Stomach (tissue), 9 donors: Measurements from ENCODE around the gene DOCK2. TPM values are rescaled to one million over a fixed set of nuclear protein-coding genes. Genes with fewer than 3 reads are reported as not detected.

ENCODE experiments used
- DNase-seq, 2 donors: peaks; one replicate each; pipeline versions ENCODE4 v3.0.0 to v3.0.0-alpha.2; 2013 to 2019
- H3K27ac ChIP-seq, 5 donors: fragments of 200-600 bp in 4 of 5; sonication (generic) in 4 of 5; one replicate each; pipeline ENCODE4 v1.5.1; 2013 to 2019; ENCODE audit warnings: mild to moderate bottlenecking in 1 of 5, moderate library complexity in 1 of 5
- H3K27me3 ChIP-seq, 3 donors: fragments of 200-600 bp; sonication (generic); one replicate each; pipeline ENCODE4 v1.5.1; 2017 to 2019; ENCODE audit warnings: mixed run types in 1 of 3
- H3K36me3 ChIP-seq, 4 donors: fragments of 200-600 bp; sonication (generic); 1 replicate in 3 of 4; 2 replicates in 1 of 4; pipeline ENCODE4 v1.5.1; 2016 to 2019
- H3K4me1 ChIP-seq, 4 donors: fragments of 200-600 bp; sonication (generic); one replicate each; pipeline ENCODE4 v1.5.1; 2016 to 2019
- H3K4me3 ChIP-seq, 4 donors: fragments of 200-600 bp; sonication (generic) in 3 of 4; one replicate each; pipeline ENCODE4 v1.5.1; 2016 to 2019; ENCODE audit warnings: mild to moderate bottlenecking in 1 of 4
- H3K9me3 ChIP-seq, 4 donors: fragments of 200-600 bp; sonication (generic); one replicate each; pipeline ENCODE4 v1.5.1; 2016 to 2019
- EP300 ChIP-seq: sonication (generic); formaldehyde crosslinking; IDR thresholded peaks from one replicate; pipeline ENCODE4 v1.6.1; 2017; ENCODE audit warnings: antibody characterized with exemption
- POLR2A ChIP-seq, 4 donors: fragments of 450-650 bp; IDR thresholded peaks; one replicate each; pipeline ENCODE4 v1.6.1; 2016; ENCODE audit warnings: antibody characterized with exemption in 4 of 4, control low read depth in 2 of 4, mild to moderate bottlenecking in 1 of 4, moderate library complexity in 1 of 4
- POLR2AphosphoS5 ChIP-seq, 3 donors: sonication (generic); formaldehyde crosslinking; IDR thresholded peaks; one replicate each; pipeline ENCODE4 v1.6.1; 2016; ENCODE audit warnings: antibody characterized with exemption in 3 of 3
- WGBS, 5 donors: extraction: QIAGEN DNeasy Blood & Tissue Kit in 3 of 5; methylation state at CpG; one replicate each; pipeline versions ENCODE4 v1.1.5 to v1.1.7; 2013 to 2018; 5-methylcytosine and 5-hydroxymethylcytosine counted together
- intact Hi-C: fragments of 100-400 bp; cut with DNase I; formaldehyde crosslinking; loops from one replicate; pipeline ENCODE4 v1.15.1; 2023; ENCODE audit warnings: low total_unique reads
- polyA plus RNA-seq, 3 donors: library from polyadenylated mRNA; stranded (reverse); fragments of 200-250 nt; gene quantifications; one replicate each; pipeline ENCODE4 v1.2.3, GENCODE V29; 2013
- total RNA-seq, 5 donors: library from RNA; depleted of rRNA; stranded (reverse); fragments of >200 nt; gene quantifications; one replicate each; pipeline versions ENCODE4 v1.1.0 to v1.2.3, GENCODE V29; 2014 to 2016
- TF ChIP-seq, protein P1 (sequence below), 7 experiments: fragments of 450-650 bp in 4 of 7; fragments of 200-600 bp in 3 of 7; sonication (generic) in 3 of 7; IDR thresholded peaks; one replicate each; pipeline ENCODE4 v1.5.1; 2016 to 2019; ENCODE audit warnings: antibody characterized with exemption in 7 of 7, control low read depth in 2 of 7, mild to moderate bottlenecking in 1 of 7
- donor health status: healthy with polysubstance abuse.
- donor health status: Bipolar disorder and iron deficiency.
- donor health status: healthy.

The DOCK2 gene
- total and polyA plus RNA-seq, 8 donors, result 2.1 to 50.2 (median 8.5) TPM

DNA sequence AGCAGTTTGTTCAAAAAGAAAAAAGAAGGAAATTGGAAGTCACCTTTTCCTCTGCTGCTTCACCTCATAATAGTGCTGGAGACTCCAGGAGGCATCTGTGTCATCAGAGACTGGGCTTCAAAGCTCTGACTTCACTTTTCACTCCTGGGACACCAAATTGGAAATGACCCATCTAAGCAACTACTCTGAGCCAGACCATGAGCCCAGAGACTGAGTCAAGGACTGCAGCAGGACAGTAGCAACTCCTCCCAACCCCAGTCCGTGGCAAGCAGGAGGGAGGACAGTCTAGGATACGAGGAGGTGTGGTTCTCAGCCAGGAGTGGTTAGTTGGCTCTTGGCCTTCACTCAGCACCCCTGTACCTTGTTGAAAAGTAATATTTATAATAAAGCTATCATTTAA lies 211.7 kb downstream of the DOCK2 start:
- TF ChIP-seq POLR2AphosphoS5 (IDR thresholded peaks at IDR 0.05) (no peak), POLR2A (IDR thresholded peaks at IDR 0.05) (no peak), EP300 (no peak)
- TF ChIP-seq, protein P1, sequence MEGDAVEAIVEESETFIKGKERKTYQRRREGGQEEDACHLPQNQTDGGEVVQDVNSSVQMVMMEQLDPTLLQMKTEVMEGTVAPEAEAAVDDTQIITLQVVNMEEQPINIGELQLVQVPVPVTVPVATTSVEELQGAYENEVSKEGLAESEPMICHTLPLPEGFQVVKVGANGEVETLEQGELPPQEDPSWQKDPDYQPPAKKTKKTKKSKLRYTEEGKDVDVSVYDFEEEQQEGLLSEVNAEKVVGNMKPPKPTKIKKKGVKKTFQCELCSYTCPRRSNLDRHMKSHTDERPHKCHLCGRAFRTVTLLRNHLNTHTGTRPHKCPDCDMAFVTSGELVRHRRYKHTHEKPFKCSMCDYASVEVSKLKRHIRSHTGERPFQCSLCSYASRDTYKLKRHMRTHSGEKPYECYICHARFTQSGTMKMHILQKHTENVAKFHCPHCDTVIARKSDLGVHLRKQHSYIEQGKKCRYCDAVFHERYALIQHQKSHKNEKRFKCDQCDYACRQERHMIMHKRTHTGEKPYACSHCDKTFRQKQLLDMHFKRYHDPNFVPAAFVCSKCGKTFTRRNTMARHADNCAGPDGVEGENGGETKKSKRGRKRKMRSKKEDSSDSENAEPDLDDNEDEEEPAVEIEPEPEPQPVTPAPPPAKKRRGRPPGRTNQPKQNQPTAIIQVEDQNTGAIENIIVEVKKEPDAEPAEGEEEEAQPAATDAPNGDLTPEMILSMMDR (IDR thresholded peaks at IDR 0.05), result no peak
- Histone ChIP-seq H3K27ac (no peak overlapping the region), H3K4me3 (no peak overlapping the region), H3K4me1 (no peaks in the 10 kb centered on the region), H3K9me3 (peaks cover 0 to 31% (median 21%) of the 10 kb centered on the region in 4 donors), H3K27me3 (no peaks in the 10 kb centered on the region), H3K36me3 (peaks cover 0 to 4% (median 0%) of the 10 kb centered on the region in 4 donors)
- WGBS, 5 donors, result 52 to 86% (median 75%) methylated on average over 2 of the region's 2 CpGs
- DNase-seq, result no peak
- intact Hi-C loops, result no loop called here

DNA sequence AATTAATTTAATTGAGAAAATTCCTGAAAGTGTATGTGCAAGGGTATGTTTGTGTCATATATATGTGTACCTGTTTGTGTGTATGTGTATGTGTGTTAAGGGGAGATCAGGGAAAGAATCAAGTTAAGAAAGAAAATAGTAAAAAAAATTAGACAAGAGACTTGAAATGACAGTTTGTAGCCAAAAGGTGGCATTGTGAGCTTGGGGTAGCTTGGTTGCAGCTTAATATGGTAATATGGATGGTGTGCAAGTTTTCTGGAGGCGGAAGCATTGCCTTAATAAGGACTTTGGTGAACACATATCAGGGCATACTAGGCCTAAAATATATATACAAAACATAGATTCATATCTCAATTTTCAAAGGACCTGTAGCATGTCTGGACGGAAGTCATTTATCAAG lies 213.3 kb downstream of the DOCK2 start:
- TF ChIP-seq POLR2AphosphoS5 (IDR thresholded peaks at IDR 0.05) (no peak), EP300 (no peak), POLR2A (IDR thresholded peaks at IDR 0.05) (no peak)
- TF ChIP-seq, protein P1 (IDR thresholded peaks at IDR 0.05), result no peak
- Histone ChIP-seq H3K27ac (no peak overlapping the region), H3K27me3 (no peaks in the 10 kb centered on the region), H3K36me3 (peaks cover 0 to 4% (median 0%) of the 10 kb centered on the region in 4 donors), H3K4me3 (no peak overlapping the region), H3K9me3 (peaks cover 0 to 31% (median 21%) of the 10 kb centered on the region in 4 donors), H3K4me1 (no peaks in the 10 kb centered on the region)
- no peak for DNase-seq
- WGBS, 5 donors, result 87 to 98% (median 91%) methylated on average over 2 of the region's 2 CpGs
- intact Hi-C loops, result no loop called here

DNA sequence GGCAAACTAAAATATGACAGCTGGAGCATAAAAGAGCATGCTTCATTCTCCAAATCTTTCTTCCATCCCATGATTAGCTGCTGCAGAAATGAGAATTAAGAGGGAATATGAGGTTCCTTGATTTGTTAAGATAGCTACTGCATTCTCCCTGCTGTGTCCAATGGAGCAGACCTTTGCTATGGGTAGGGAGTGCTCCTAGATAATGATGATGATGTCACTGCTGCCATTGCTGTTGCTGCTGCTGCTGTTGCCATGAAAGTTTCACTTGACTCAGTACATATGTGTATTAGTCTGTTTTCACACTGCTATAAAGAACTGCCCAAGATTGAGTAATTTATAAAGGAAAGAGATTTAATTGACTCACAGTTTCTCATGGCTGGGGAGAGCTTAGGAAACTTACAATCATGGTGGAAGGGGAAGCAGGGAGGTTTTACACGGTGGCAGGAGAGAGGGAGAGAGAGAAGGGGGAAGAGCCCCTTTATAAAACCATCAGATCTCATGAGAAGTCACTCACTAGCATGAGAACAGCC lies 214.3 kb downstream of the DOCK2 start:
- peaks cover 0 to 4% (median 0%) of the 10 kb centered on the region in 4 donors for H3K36me3 ChIP-seq
- intact Hi-C loops, result no loop called here
- no peak for DNase-seq
- no peaks in the 10 kb centered on the region for H3K4me1 ChIP-seq
- no peak overlapping the region for H3K27ac ChIP-seq
- peaks cover 0 to 31% (median 21%) of the 10 kb centered on the region in 4 donors for H3K9me3 ChIP-seq
- TF ChIP-seq, protein P1 (IDR thresholded peaks at IDR 0.05), result no peak
- H3K4me3 ChIP-seq, result no peak overlapping the region
- H3K27me3 ChIP-seq, result no peaks in the 10 kb centered on the region
- WGBS, 5 donors, result 10 to 94% (median 47%) methylated on average over 1 of the region's 1 CpG

DNA sequence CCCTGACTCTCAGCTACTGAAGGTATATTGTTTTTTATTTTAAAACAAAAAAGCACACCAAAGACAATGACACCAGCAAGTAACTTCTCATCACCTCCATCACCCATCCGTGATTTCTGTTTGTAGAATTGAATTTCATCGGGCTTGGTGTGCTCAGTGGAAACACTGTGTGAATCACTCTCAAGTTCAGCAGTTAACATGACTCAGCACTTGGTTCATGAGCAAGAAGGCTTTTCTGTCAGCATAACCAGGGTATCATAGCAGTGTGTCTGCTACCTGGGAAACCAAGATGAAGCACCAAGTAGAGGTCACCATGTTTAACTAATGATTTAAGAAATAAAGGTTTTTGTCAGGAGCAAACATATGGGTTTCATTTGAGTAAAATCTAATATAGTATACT lies 219.5 kb downstream of the DOCK2 start:
- TF ChIP-seq, protein P1 (IDR thresholded peaks at IDR 0.05), result no peak
- TF ChIP-seq EP300, result no peak
- TF ChIP-seq POLR2AphosphoS5 (IDR thresholded peaks at IDR 0.05), result no peak
- no peak for TF ChIP-seq POLR2A (IDR thresholded peaks at IDR 0.05)
- no peaks in the 10 kb centered on the region for H3K27me3 ChIP-seq
- intact Hi-C loops, result no loop called here
- no peak overlapping the region for H3K4me3 ChIP-seq
- H3K9me3 ChIP-seq, result peaks cover 0 to 11% (median 3%) of the 10 kb centered on the region in 4 donors
- no peaks in the 10 kb centered on the region for H3K36me3 ChIP-seq
- DNase-seq, result no peak
- 73 to 84% (median 80%) methylated on average over 2 of the region's 2 CpGs for WGBS, 5 donors
- H3K4me1 ChIP-seq, result no peaks in the 10 kb centered on the region
- no peak overlapping the region for H3K27ac ChIP-seq
